ENCODE data around the gene CD99L2. TPM values are rescaled to one million over a fixed set of nuclear protein-coding genes. Genes with fewer than 3 reads are reported as not detected.

CD99L2 gene, protein sequence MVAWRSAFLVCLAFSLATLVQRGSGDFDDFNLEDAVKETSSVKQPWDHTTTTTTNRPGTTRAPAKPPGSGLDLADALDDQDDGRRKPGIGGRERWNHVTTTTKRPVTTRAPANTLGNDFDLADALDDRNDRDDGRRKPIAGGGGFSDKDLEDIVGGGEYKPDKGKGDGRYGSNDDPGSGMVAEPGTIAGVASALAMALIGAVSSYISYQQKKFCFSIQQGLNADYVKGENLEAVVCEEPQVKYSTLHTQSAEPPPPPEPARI
- total RNA-seq (2013; cell fraction: nucleolus; rRNA removed), result 16.0 and 18.1 TPM in 2 replicates
- total RNA-seq (2014; rRNA removed), result 14.5 and 14.6 TPM in 2 replicates
- total RNA-seq (2014; rRNA removed; fragmentation: Illumina TruSeq; extraction: Trizol), result 13.1 and 13.3 TPM in 2 replicates
- total RNA-seq (2021), result 19.8 and 22.9 TPM in 2 replicates
- polyA plus RNA-seq (2011; ENCODE audit: low read depth), result 7.6 TPM
- polyA plus RNA-seq (2011; rRNA removed), result 8.4 and 12.9 TPM in 2 replicates
- 15.5 and 15.9 TPM in 2 replicates for polyA plus RNA-seq (2011; cell fraction: cytosol; rRNA removed)
- polyA plus RNA-seq (2011; cell fraction: nucleus; rRNA removed), result 14.2 and 16.0 TPM in 2 replicates
- polyA plus RNA-seq (2012), result 11.9 and 13.7 TPM in 2 replicates
- 10.0 and 16.9 TPM in 2 replicates for polyA plus RNA-seq (2014; fragmentation: Illumina TruSeq; extraction: Trizol)
- 1 to 10 TPM; 1.1 to 2.3 TPM for polyA plus RNA-seq (2014; fragmentation: Nextera tagmentation; extraction: Ambion mirVana)
- 14.2 and 14.7 TPM in 2 replicates for polyA plus RNA-seq (2014; rRNA removed)
- 10 to 100 TPM; 10.6 to 11.5 TPM for polyA plus RNA-seq (2016; fragmentation: Nextera tagmentation; extraction: Ambion mirVana)
- 11.5 and 17.5 TPM in 2 replicates for polyA minus RNA-seq (2011; rRNA and poly(A)+ RNA removed)
- 4.5 and 7.6 TPM in 2 replicates for polyA minus RNA-seq (2011; cell fraction: cytosol; rRNA and poly(A)+ RNA removed)
- 3.9 and 7.3 TPM in 2 replicates for polyA minus RNA-seq (2011; cell fraction: nucleus; rRNA and poly(A)+ RNA removed)
- percentile 60 among the genes with signal in this experiment for Bru-seq, nascent RNA
- BruChase-seq, experiment 1, labeled RNA remaining after a 6-hour chase, result percentile 65 among the genes with signal in this experiment
- BruChase-seq, experiment 2, labeled RNA remaining after a 2-hour chase, result percentile 56 among the genes with signal in this experiment
- long read RNA-seq, experiment 1, partial matches to known transcripts, result 2 of 8 reads
- long read RNA-seq, experiment 1, other reads (novel, unspliced or antisense), result 2 of 8 reads
- long read RNA-seq, experiment 2, partial matches to known transcripts, result 1 of 9 reads
- long read RNA-seq, experiment 2, other reads (novel, unspliced or antisense), result 8 of 9 reads

DNA sequence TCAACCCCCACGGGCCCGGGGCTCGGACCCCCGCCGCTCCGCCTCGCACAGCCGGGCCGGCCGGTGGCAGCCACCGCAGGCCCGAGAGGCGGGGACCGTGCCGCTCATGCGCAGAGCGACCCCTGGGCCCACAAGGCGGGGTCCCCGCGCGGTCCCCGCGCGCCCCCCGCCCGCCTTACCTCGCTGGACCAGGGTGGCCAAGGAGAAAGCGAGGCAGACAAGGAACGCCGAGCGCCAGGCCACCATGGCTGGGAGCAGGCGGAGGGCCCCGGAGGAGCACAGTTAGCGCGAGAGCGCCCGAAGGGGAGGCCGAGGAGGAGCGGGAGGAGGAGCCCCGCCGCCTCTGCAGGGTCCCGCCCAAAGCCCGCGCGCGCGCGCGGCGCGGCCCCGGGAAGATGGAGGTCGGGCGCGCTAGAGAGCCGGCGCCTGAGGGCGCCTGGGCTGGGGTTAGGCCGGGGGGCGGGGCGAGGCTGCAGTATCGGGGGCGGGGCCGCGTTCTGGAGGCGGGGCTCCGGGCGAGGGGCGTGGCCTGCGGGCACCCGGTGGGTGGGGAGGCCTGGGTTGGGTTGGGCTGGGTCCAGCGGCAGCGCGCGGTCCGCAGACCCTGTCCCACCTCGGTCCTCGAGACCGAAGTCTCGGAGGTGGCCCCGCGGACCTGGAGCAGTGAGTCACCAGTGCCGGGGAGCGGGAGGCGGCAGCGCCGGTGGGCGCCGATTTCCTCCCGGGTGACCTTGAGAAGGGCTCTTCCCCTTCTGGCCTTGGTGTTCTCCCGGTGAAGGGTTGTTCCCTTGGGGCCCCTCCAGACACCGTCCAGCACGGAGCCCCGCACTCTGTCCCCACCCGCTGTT lies at the start of gene CD99L2:
TSS of gene CD99L2 (minus strand) at position 326 of the 848 bp plus-strand sequence. CDS start at position 246, 80 bp downstream.
- Histone ChIP-seq H3K4me2 (ENCODE audit: control insufficient read depth, insufficient read depth) (peak within 1 kb of the TSS; percentile 77), H3K9me3 (replicated peaks; ENCODE audit: control insufficient read depth, insufficient read depth, low read length) (no peaks in the 10 kb centered on the region; the same call in 2 of the 3 replicates), H3K9ac (ENCODE audit: control insufficient read depth, insufficient read depth, low read length) (peak within 1 kb of the TSS; percentile 80), H3K79me2 (ENCODE audit: control insufficient read depth, insufficient read depth, low read length) (peaks cover 11% of the 10 kb centered on the region), H2AFZ (ENCODE audit: control insufficient read depth, low read depth, low read length) (peak within 1 kb of the TSS; percentile 78), H4K20me1 (ENCODE audit: control insufficient read depth, insufficient read depth) (no peaks in the 10 kb centered on the region), H3K36me3 (ENCODE audit: control insufficient read depth in 2 of 2, insufficient read depth in 2 of 2, low read length in 1 of 2) (no peaks in the 10 kb centered on the region), H3K4me1 (ENCODE audit: control insufficient read depth, insufficient read depth, low read length) (no peaks in the 10 kb centered on the region; the same call in 1 of the 2 replicates), H3K4me3 (peak within 1 kb of the TSS; percentile 71), H3K27ac (ENCODE audit: control insufficient read depth, insufficient read depth) (peak within 1 kb of the TSS; percentile 69), H3K27me3 (replicated peaks in 1 of 2; ENCODE audit: control insufficient read depth in 2 of 2, insufficient read depth in 2 of 2, low read length in 1 of 2) (no peaks in the 10 kb centered on the region)
- in situ Hi-C loops (cut with MboI), result no loop called here
- SMC1A ChIA-PET (ENCODE audit: uncharacterized antibody, unreplicated experiment), result no interaction called here
- intact Hi-C loops (cut with micrococcal nuclease; ENCODE audit: unreplicated experiment), result loop anchor here (2.0 to 5.0 kb wide), 2 partner anchors 84 to 121 kb away; partner anchors contain the start of gene HMGB3
- BruUV-seq (replicated peaks), result no TSS peak
- RAD21 ChIA-PET (ENCODE audit: unreplicated experiment), result interaction anchor here (1.0 kb wide), 1 partner anchor 11 kb away, joined by 3 read pairs; no protein-coding TSS in a partner anchor
- FAIRE-seq (no peak), ATAC-seq (peak; percentile 96), DNase-seq (ENCODE audit: low read depth, low spot score) (no peak)
- CTCF ChIA-PET, result interaction anchor here (0.6 kb wide), 1 partner anchor 124 kb away, joined by 3 read pairs; no protein-coding TSS in a partner anchor
- WGBS (ENCODE audit: insufficient coverage, insufficient replicate concordance, low lambda C conversion rate, missing lambda C conversion rate), result 40% methylated on average over 64 of the region's 95 CpGs
- POLR2A ChIA-PET, result interaction anchor here (0.7 kb wide), 1 partner anchor 47 kb away, joined by 4 read pairs; no protein-coding TSS in a partner anchor
- TF ChIP-seq LARP7 (IDR thresholded peaks at IDR 0.05) (peak; percentile 62), MXI1 (IDR thresholded peaks at IDR 0.05; ENCODE audit: low read depth, low read length) (no peak), ASH2L (IDR thresholded peaks at IDR 0.05; ENCODE audit: borderline replicate concordance, low read depth) (no peak), ZNF274 (IDR thresholded peaks at IDR 0.05; ENCODE audit: insufficient read depth, insufficient read length) (no peak), RBBP5 (conservative IDR thresholded peaks at IDR 0.05) (no peak), PAX5 (IDR thresholded peaks at IDR 0.05; ENCODE audit: borderline replicate concordance, low read depth, low read length) (no peak), RAD51 (IDR thresholded peaks at IDR 0.05) (no peak), DPF2 (IDR thresholded peaks at IDR 0.05) (0 out of 2 replicates have a peak, but pooled peaks have one; percentile 19), RUNX3 (IDR thresholded peaks at IDR 0.05; ENCODE audit: low read length) (peak; percentile 25; the same call in 1 of the 2 replicates), MEF2B (IDR thresholded peaks at IDR 0.05; ENCODE audit: partially characterized antibody, poor library complexity, severe bottlenecking) (peak; percentile 31)
- TF ChIP-seq, protein P1, sequence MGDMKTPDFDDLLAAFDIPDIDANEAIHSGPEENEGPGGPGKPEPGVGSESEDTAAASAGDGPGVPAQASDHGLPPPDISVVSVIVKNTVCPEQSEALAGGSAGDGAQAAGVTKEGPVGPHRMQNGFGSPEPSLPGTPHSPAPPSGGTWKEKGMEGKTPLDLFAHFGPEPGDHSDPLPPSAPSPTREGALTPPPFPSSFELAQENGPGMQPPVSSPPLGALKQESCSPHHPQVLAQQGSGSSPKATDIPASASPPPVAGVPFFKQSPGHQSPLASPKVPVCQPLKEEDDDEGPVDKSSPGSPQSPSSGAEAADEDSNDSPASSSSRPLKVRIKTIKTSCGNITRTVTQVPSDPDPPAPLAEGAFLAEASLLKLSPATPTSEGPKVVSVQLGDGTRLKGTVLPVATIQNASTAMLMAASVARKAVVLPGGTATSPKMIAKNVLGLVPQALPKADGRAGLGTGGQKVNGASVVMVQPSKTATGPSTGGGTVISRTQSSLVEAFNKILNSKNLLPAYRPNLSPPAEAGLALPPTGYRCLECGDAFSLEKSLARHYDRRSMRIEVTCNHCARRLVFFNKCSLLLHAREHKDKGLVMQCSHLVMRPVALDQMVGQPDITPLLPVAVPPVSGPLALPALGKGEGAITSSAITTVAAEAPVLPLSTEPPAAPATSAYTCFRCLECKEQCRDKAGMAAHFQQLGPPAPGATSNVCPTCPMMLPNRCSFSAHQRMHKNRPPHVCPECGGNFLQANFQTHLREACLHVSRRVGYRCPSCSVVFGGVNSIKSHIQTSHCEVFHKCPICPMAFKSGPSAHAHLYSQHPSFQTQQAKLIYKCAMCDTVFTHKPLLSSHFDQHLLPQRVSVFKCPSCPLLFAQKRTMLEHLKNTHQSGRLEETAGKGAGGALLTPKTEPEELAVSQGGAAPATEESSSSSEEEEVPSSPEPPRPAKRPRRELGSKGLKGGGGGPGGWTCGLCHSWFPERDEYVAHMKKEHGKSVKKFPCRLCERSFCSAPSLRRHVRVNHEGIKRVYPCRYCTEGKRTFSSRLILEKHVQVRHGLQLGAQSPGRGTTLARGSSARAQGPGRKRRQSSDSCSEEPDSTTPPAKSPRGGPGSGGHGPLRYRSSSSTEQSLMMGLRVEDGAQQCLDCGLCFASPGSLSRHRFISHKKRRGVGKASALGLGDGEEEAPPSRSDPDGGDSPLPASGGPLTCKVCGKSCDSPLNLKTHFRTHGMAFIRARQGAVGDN (IDR thresholded peaks at IDR 0.05), result peak; percentile 40; the same call in 1 of the 2 replicates
- TF ChIP-seq, protein P2, sequence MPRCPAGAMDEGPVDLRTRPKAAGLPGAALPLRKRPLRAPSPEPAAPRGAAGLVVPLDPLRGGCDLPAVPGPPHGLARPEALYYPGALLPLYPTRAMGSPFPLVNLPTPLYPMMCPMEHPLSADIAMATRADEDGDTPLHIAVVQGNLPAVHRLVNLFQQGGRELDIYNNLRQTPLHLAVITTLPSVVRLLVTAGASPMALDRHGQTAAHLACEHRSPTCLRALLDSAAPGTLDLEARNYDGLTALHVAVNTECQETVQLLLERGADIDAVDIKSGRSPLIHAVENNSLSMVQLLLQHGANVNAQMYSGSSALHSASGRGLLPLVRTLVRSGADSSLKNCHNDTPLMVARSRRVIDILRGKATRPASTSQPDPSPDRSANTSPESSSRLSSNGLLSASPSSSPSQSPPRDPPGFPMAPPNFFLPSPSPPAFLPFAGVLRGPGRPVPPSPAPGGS (IDR thresholded peaks at IDR 0.05; ENCODE audit: borderline replicate concordance, insufficient read depth, low read depth, low read length, poor library complexity, severe bottlenecking), result no peak

All from GM12878 (cell line).